Measurements from ENCODE around the gene OR13C5.
"Not testable (repeated sequence)": the region's sequence is repeated elsewhere in the genome, so short reads cannot be mapped to it uniquely, and the experiment has no call there.

OR13C5 gene, protein sequence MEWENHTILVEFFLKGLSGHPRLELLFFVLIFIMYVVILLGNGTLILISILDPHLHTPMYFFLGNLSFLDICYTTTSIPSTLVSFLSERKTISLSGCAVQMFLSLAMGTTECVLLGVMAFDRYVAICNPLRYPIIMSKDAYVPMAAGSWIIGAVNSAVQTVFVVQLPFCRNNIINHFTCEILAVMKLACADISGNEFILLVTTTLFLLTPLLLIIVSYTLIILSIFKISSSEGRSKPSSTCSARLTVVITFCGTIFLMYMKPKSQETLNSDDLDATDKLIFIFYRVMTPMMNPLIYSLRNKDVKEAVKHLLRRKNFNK

DNA sequence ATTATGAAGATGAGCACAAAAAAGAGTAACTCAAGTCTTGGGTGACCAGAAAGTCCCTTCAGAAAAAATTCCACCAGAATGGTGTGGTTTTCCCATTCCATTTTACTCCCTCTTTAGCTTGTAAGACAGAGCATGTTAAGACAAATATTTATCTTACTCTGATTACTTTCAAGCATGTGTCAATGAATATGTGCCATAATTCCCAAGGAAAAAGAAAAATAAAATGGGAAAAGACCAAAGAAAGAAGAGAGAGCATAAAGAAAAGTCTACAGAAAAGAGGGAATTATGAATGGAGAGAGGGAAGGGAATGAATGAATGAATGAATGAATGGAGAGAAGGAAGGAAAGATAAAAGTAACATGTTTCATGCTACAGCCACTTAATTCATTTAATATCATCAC, at the start of gene OR13C5:
Gene OR13C5, minus strand, starts transcription at position 101 of the 400 bp plus-strand sequence. Its CDS starts 0 bp downstream, at position 101.
- DNase-seq = not testable (repeated sequence)

DNA sequence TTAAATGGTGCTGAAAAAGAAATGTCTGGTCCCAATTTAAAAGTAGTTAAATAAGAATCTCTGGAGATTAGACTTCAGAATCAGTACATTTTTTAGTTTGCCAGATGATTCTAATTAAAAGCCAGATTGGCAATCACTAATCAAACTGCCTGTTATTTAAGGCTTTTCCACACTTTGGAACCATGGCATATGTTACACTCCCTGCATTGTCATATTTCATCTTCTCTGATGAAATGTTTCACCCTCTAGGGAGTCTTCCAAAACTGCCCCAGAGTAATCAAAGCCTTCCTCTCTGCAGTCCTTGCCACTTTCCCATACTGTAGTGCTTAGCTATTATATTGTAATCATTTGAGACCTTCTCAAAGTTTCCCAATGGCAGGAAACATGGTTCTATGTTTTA, 36.2 kb upstream of the OR13C5 start:
- no peak for DNase-seq

DNA sequence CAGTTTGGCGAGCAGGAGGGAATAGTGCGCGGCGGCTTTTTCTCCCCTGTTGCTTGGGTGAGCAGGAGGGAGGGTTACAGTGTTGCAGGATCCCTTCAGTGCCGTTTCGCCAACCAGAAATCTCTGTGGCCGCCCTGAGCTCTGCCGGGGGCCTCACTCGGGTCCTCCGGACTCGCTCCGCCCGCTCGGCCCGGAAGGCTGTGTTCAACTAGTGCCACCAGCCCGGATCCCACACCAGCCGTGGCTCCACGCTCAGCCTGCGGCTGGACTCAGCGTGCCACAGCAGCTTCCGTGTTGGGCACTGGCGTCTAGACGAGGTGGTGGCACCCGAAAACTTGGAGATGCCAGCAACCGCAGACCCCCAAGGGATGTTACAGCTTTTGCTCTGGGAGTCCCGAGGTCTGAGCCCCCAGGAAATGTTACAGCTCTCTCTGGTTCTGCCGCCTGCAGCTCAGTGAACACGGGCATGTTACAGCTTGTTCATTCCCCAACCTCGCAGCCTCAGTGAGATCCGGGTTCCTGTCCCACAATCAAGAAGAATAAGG, 34.8 kb upstream of the OR13C5 start:
- no peak for DNase-seq

DNA sequence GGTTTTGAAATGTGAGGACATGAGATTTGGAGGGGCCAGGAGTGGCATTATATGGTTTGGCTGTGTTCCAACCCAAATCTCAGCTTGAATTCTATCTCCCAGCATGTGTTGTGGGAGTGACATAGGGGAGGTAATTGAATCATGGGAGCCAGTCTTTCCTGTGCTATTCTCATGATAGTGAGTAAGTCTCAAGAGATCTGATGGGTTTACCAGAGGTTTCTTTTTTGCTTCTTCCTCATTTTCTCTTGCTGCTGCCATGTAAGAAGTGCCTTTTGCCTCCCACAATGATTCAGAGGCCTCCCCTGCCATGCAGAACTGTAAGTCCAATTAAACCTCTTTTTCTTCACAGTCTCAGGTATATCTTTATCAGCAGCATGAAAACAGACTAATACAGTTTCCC, 26.8 kb upstream of the OR13C5 start:
- not testable (repeated sequence) for DNase-seq

DNA sequence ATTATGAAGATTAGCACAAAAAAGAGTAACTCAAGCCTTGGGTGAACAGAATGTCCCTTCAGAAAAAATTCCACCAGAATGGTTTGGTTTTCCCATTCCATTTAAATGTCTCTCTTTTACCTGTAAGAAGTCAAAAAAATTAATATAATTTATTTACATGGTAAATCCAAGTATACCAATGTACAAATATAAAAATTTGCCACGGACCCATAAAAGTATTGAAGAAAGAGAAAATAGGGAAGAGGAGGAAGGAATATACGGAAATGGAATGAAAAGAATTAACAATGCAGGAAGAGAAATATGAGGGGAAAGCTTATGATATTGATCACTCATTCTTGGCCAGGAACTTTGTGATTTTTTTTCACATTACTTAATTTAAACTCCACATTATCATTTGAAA, 18.9 kb upstream of the OR13C5 start, which contains the start of gene OR13C9:
Gene OR13C9, minus strand, starts transcription at position 101 of the 400 bp plus-strand sequence. Its CDS starts 0 bp downstream, at position 101.
- no peak for DNase-seq

DNA sequence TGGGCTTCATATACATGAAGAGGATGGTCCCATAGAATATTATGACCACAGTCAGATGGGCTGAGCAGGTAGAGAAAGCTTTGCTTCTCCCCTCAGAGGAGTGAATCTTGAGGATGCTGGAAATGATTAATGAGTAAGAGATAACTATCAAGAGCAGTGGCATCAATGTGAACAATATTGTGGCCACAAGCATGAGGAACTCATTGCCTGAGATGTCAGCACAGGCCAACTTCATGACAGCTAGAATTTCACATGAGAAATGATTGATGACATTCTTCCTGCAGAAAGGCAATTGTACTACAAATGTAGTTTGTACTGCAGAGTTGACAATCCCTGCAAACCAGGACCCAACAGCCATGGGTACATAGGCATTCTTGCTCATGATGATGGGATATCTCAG, 18.2 kb upstream of the OR13C5 start:
- no peak for DNase-seq

DNA sequence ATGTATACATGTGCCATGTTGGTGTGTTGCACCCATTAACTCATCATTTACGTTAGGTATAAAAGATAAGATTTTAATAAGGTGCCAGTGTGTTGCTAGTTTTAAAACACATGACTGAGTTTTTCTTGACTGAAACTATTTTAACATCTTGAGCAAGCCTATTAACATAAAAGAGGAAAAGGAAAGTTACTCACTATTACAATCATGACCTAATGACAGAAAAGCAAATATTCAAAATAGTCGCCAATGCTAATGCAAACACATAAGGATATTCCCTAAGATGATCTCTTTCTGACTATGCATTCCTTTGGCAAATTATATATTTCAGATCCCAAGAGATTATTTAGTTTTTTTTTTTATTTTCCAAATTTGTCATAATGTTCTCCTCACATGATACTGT, 12.0 kb upstream of the OR13C5 start:
- DNase-seq = no peak

DNA sequence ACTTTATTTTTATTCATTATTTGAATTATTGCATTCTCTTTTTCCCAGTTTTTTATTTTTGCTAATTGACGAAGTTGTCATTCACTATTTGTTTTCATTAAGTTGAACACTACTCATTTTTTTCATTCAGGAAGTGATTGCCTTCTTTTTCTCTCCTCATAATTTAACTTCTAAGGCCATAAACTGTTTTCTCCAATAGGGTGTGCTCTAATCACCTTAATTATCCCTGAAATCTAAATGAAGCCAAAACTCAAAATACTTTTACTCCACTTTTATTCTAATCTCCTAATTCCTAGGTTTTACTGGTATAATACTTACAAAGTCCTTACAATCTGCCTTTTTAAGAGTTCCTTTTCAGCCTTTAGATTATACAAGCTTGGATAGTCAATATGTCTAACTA, 9.1 kb upstream of the OR13C5 start:
- no peak for DNase-seq

DNA sequence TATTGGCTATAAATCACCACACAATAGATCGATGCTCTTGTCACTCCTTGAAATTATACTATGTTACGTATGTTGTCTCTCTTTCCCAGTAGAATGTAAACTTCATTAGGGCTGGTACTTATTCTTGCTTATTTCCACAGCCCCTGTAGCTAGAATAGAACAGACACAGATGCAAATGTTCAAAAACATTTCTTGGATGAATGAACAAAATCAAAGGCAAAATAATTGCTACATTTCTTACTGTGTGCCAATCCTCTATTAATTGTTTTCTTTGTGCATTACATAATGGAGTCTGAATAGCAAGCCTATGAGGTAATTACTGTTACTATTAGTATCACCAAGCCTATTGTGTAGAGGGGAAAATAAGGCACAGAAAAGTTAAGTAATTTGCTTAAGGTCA, 6.9 kb upstream of the OR13C5 start:
- DNase-seq = no peak

DNA sequence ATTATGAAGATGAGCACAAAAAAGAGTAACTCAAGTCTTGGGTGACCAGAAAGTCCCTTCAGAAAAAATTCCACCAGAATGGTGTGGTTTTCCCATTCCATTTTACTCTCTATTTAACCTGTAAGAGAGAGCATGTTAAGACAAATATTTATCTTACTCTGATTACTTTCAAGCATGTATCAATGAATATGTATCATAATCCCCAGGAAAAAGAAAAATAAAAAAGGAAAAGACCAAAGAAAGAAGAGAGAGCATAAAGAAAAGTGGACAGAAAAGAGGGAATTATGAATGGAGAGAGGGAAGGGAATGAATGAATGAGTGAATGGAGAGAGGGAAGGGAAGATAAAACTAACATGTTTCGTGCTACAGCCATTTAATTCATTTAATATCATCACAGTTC, 6.3 kb upstream of the OR13C5 start, which contains the start of gene OR13C2:
Gene OR13C2, minus strand, starts transcription at position 101 of the 400 bp plus-strand sequence. Its CDS starts 0 bp downstream, at position 101.
- not testable (repeated sequence) for DNase-seq

DNA sequence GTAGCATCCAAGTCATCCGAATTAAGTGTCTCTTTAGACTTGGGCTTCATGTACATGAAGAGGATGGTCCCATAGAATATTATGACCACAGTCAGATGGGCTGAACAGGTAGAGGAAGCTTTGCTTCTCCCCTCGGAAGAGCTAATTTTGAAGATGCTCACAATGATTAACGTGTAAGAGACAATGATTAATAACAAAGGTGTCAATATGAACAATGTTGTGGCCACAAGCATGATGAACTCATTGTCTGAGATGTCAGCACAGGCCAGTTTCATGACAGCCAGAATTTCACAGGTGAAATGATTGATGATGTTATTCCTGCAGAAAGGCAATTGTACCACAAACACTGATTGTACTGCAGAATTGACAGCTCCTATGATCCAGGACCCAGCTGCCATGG, 5.6 kb upstream of the OR13C5 start:
- DNase-seq = no peak

DNA sequence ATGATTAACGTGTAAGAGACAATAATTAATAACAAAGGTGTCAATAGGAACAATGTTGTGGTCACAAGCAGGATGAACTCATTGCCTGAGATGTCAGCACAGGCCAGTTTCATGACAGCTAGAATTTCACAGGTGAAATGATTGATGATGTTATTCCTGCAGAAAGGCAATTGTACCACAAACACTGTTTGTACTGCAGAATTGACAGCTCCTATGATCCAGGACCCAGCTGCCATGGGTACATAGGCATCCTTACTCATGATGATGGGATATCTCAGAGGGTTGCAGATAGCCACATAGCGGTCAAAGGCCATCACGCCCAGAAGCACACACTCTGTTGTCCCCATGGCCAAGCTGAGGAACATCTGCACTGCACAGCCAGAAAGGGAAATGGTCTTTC, 464 bp downstream of the OR13C5 start:
- not testable (repeated sequence) for DNase-seq

DNA sequence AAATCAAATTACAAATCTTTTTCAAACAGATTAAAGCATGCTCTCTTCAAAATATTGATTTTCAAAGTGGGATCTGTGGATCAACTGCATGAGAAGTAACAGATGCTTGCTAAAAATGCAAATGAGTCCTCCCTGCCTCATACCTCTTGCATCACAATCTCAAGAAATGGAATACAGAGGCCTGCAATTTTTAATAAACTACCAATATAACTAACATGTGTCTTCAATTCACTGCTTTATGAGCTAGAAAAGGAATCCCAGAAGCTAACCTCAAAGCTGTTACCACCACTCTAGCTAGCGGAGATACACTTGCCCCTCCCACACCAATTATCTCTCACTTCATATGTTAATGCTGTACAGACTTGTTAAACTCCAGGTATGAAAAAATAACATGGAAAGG, 9.6 kb downstream of the OR13C5 start:
- DNase-seq = no peak

DNA sequence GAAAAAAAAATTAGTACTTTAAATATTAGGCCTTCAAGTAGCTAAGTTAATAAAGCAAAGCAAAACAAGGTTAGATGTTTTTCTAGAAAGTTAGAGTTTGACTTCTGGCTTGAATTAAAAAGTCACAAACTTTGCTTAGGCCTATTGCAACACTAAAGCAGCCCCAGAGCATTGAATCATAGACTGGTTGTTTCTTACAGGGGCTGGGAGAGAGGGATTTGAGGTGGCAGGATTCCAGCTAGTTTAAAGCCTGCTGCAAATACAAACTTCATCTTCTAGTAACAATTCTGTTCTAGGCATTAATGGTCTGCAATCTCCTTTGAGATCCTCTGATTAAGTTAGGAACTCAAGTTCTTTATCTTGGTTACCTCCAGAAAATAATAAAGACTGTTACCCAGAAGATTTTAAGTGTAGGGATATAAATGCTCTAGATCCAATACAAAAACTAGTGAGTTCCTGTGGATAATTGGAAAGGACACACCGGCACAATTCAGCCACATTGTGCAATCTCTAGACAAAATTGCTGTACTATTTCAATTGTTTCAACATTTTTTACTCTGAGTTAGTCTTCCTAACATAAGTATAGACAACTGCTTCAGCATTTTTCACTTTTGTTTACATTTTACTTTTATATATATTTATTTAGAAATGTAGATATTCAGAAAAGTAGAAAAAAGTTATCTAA, 12.6 kb downstream of the OR13C5 start:
- no peak for DNase-seq

DNA sequence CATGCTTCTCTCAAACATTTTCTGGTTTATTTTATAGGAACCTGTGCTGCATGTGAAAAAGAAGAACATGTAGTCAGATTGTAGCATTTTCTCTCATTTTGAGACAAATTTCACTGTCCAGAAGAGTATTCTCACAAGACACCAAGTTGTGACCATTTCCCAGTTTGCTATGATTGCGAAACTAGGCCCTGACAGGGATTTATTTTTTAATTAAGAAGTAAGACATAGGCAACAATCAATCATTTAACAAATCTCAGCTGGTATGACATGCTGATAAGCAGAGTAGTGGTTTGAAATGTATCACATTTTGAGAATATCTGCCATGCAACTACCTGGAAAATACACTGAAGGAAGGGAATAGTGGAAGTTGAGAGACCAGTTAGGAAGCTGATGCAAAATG, 18.7 kb downstream of the OR13C5 start:
- DNase-seq = no peak

DNA sequence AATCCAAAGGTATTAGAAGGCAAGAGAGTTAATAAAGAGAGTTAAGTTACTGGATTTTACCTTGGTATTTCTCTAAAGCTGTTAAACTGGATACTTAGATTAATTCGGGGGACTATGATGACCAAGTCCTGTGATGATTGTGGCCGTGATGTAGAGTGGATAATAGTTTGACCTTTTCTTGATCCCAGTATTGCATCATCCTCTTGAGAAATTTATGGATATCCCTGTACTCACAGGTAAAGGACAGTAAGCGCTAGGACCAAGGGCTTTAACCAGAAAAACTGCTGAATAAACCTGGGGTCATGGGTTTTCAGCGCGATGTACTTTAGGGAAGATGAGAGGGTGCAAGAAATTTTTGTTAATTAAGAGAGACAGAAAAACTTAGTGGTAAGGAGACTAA, 21.9 kb downstream of the OR13C5 start:
- DNase-seq = no peak

DNA sequence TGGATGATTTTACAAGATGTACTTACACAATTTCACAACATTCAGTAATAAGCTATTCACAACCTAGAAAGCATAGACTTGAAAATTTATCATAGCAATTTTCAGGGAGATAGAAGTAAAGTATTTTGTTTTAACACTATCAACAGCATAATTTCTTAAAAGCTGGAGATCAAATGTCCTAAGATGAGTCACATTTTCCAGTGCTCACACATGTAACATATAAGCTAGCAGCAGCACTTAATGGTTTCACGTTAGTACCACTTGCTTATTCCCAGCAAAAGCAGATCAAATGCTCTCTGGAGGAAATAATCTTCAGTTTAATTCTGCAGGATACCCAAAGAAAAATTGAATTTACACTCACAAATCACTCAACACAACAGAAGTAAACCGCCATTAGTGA, 23.8 kb downstream of the OR13C5 start:
- DNase-seq = no peak

DNA sequence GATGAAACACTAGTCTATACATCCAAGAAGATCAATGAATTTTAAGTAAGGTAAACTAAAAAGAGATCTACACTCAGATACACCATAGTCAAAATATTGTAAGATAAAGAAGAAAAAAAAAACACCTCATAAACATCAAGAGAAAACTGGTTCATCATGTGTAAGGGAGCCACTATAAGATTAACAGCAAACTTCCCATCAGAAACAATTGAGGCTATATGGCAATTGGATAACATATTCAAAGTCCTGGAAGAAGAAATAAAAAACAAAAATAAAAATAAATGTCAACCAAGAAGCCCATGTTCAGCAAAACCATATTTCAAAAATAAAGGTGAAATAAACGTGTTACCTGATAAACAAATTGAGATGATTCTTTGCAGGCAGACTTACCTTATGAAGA, 26.6 kb downstream of the OR13C5 start:
- no peak for DNase-seq

DNA sequence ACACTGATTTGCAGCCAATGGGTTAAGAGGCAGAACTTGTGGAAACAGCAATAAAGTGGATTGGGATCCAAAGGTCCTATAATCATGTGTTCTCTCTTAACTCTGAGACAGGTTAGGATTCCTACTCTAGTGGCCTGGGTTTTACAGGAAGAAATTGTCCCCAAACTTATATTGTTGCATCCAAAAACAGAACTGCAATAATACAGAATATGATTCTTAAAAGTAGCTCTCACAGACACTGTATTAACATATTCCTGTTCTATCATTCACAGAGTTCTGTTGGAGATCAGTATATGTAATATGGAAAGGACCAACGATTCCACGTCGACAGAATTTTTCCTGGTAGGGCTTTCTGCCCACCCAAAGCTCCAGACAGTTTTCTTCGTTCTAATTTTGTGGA, 30.3 kb downstream of the OR13C5 start, which contains the start of gene OR13C8:
Gene OR13C8, plus strand, starts transcription at position 301 of the 400 bp plus-strand sequence. Its CDS starts 0 bp downstream, at position 301.
- DNase-seq = no peak

DNA sequence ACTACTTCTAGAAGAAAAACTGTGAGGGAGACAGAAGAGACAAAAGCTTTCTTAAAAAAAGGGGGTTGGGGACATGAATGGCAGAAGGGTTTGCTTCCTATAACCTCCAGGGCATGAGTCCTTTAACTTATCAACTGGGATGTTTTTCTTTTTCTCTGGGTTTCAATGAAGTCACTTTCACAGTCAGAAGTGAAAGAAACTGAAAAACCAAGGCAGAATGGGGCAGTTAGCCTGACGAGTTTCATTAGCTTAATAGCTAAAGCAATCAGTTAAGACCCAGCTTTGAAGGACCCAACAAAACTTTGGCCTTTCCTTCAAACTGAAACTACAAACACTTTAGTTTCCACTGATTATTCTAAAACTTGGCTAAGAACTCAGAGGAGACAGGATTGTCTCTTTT, 34.9 kb downstream of the OR13C5 start:
- no peak for DNase-seq

DNA sequence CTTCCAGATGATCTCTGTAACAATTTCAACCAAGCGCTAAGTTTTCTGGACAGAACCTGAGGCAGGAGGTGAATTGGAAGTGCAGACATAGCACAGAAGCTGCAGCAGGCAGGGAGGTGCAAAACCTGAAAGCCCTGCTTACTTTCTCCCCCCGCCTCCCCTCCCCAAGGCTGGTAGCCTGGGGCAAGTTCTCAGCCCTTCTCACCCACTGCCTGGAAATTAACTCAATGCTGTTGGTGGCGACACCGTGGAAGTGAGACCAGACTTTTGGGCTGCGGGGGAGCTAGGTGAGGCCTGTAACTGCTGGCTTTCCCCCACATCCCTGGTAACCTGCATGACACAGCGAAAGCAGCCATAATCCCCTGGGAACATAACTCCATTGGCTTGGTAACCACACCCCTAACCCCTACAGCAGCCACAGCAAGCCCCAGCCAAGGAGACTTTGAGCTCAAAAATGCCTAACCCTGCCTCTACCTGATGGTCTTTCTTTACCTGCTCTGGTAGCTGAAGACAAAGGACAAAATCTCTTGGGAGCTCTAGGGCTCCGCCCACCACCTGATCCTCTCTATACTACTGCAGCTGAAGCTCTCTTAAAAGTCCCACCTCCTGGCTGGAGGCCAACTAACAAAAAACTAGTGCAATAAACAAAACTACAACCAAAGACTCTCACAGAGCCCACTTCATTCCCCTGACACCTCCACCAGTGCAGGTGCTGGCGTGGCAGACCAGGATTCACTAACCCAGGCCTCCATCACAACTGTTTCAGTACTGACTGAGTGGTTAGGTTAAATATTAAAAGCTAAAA, 42.2 kb downstream of the OR13C5 start:
- no peak for DNase-seq

DNA sequence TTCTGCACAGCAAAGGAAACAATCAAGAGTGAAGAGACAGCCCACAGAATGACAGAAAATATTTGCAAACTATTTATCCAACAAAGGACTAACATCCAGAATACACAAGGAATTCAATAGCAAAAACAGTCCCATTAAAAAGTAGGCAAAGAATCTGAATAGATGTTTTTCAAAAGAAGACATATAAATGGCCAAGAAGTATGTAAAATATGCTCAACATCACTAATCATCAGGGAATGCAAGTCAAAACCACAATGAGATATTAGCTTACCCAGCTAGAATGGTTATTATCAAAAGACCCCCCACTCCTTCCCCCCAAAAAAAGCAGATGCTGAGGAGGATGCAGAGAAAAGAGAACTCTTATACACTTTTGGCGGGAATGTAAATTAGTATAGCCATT, 43.7 kb downstream of the OR13C5 start:
- no peak for DNase-seq

DNA sequence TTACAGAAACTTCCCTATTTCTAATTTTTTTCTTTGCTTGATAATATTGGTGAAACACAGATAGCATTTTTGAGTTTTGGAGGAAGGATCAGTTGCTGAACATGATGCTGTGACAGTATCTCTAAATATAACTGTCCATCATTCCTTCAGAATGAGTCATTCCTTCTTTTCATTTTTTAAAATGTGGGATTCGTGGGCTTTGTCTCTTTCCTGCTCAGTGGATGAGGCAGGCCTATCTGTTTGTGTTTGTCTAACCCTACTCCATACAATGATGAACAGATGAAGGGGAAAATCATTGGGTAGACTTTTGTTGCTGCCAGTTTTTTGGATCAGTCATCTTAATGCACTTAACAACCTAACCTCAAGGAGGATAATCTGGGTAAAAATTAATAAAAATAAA, 46.0 kb downstream of the OR13C5 start:
- DNase-seq = no peak
